Gastrocnemius medialis (tissue), 4 donors: ENCODE data around the gene HOMEZ. TPM values are rescaled to one million over a fixed set of nuclear protein-coding genes. Genes with fewer than 3 reads are reported as not detected.

Experiments
- total RNA-seq, 4 donors: library from RNA; depleted of rRNA; stranded (reverse); fragments of >200 nt; gene quantifications; one replicate each; pipeline versions ENCODE4 v1.1.0 to v1.2.3, GENCODE V29; 2016

The HOMEZ gene
- total RNA-seq, 4 donors from 2014 or later = 7.8 to 10.0 (median 8.4) TPM

Other genes starting within 250 kb of the HOMEZ start
- gene PSMB11, start 243.9 kb downstream of the HOMEZ start, total RNA-seq = not detected
- gene CDH24, start 228.6 kb downstream of the HOMEZ start, total RNA-seq = 1 to 10 TPM in 1 of 4 donors, under 1 TPM in 3; 0.36 to 1.7 (median 0.58) TPM
- gene ACIN1, start 191.0 kb downstream of the HOMEZ start, total RNA-seq = 10 to 100 TPM; 61.9 to 74.8 (median 70.6) TPM
- 10 to 100 TPM in 3 of 4 donors, 1 to 10 TPM in 1; 9.5 to 28.8 (median 13.8) TPM for gene C14orf119, start 190.6 kb downstream of the HOMEZ start, total RNA-seq
- gene CIROP, start 181.1 kb downstream of the HOMEZ start, total RNA-seq = not detected
- not detected for gene CEBPE, start 166.9 kb downstream of the HOMEZ start, total RNA-seq
- gene SLC7A8, start 102.5 kb downstream of the HOMEZ start, total RNA-seq = 100 to 1,000 TPM in 1 of 4 donors, 10 to 100 TPM in 3; 34.5 to 199 (median 63.7) TPM
- not detected for gene RNF212B, start 48.2 kb downstream of the HOMEZ start, total RNA-seq
- 1 to 10 TPM; 5.9 to 7.9 (median 6.7) TPM for gene PPP1R3E, start 16.7 kb upstream of the HOMEZ start, total RNA-seq
- 10 to 100 TPM; 13.4 to 24.9 (median 23.8) TPM for gene BCL2L2, start 20.7 kb upstream of the HOMEZ start, total RNA-seq
- 10 to 100 TPM; 15.7 to 32.8 (median 26.6) TPM for gene PABPN1, start 35.3 kb upstream of the HOMEZ start, total RNA-seq
- 1 to 10 TPM in 2 of 4 donors, under 1 TPM in 2; 0.68 to 2.7 (median 1.4) TPM for gene SLC22A17, start 66.8 kb upstream of the HOMEZ start, total RNA-seq
- 1 to 10 TPM in 3 of 4 donors, under 1 TPM in 1; 0.31 to 4.1 (median 1.6) TPM for gene EFS, start 79.0 kb upstream of the HOMEZ start, total RNA-seq
- not detected for gene IL25, start 86.7 kb upstream of the HOMEZ start, total RNA-seq
- 1 to 10 TPM in 1 of 4 donors, not detected in 3; 1.7 TPM for gene CMTM5, start 90.9 kb upstream of the HOMEZ start, total RNA-seq
- 1,000 to 10,000 TPM in 1 of 4 donors, 100 to 1,000 TPM in 1, 10 to 100 TPM in 2; 20.4 to 1,496 (median 303) TPM for gene MYH6, start 122.1 kb upstream of the HOMEZ start, total RNA-seq
- 1,000 to 10,000 TPM; 1,360 to 5,274 (median 3,359) TPM for gene MYH7, start 149.5 kb upstream of the HOMEZ start, total RNA-seq
- gene NGDN, start 183.6 kb upstream of the HOMEZ start, total RNA-seq = 10 to 100 TPM; 27.9 to 41.9 (median 36.1) TPM